GM12801 (cell line): Measurements from ENCODE around the gene SCAF11.

Experiments
- CTCF ChIP-seq: IDR thresholded peaks from one replicate; pipeline ENCODE4 v1.5.1; 2011; ENCODE audit warnings: control low read depth; ENCODE audit not compliant: insufficient read length; ENCODE audit errors: extremely low read depth

SCAF11 gene

GRCh38 chr12:45880533-45880932 lies 109.8 kb downstream of the SCAF11 start:
- no peak for TF ChIP-seq CTCF

GRCh38 chr12:45879363-45879895 lies 110.9 kb downstream of the SCAF11 start:
- TF ChIP-seq CTCF = no peak

GRCh38 chr12:45878630-45879255 lies 111.6 kb downstream of the SCAF11 start:
- TF ChIP-seq CTCF = no peak

DNA sequence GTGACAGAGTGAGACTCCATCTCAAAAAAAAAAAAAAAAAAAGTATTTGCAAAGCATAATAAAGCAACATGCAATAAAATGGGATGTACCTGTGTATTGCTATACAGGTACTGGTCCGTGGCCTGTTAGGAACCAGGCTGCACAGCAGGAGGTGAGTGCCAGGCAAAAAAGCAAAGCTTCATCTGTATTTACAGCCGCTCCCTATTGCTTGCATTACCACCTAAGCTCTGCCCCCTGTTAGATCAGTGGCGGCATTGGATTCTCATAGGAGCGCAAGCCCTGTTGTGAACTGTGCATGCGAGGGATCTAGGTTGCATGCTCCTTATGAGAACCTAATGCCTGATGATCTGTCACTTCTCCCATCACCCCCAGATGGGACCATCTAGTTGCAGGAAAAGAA lies 113.3 kb downstream of the SCAF11 start:
- TF ChIP-seq CTCF = no peak

DNA sequence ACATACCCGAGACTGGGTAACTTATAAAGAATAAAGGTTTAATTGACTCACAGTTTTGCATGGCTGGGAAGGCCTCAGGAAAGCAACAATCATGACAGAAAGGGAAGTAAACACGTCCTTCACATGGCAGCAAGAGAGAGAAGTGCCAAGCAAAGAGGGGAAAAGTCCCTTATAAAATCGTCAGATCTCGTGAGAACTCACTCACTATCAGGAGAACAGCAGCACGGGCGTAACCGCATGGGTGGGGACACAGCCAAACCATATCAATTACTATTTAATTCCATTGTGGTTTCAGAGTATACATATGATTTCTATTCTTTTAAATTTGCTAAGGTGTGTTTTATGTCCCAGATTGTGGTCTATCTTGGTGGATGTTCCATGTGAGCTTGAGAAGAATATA lies 117.9 kb downstream of the SCAF11 start:
- TF ChIP-seq CTCF = no peak
